Endothelial cell of umbilical vein (primary cell): ENCODE results near the gene CNKSR3. TPM values are rescaled to one million over a fixed set of nuclear protein-coding genes. Genes with fewer than 3 reads are reported as not detected.

Experiments
- BruUV-seq: library from RNA; stranded (reverse); fragments of 400-500 nt; replicated peaks from 2 replicates; lab custom pipeline; 2021; lab: Mats Ljungman, UMichigan
- CTCF ChIA-PET: fragments of 300-600, 350-600 bp; sonication (Branson Sonifier 250); formaldehyde crosslinking; loops from one replicate; lab custom pipeline; 2021; ENCODE audit warnings: antibody characterized with exemption, inconsistent platforms; lab: Charles Lee
- POLR2A ChIA-PET: fragments of 300-600, 350-600 bp; sonication (Branson Sonifier 250); formaldehyde crosslinking; loops from one replicate; lab custom pipeline; 2021; ENCODE audit warnings: antibody characterized with exemption, inconsistent platforms; lab: Charles Lee
- DNase-seq: peaks from one replicate; pipeline ENCODE4 v3.0.0-alpha.2; 2011; ENCODE audit warnings: low read depth, low spot score
- FAIRE-seq: peaks from 2 replicates; lab custom pipeline; 2011; peaks lifted over from hg19 to GRCh38; lab: Jason Lieb, UNC
- H2AFZ ChIP-seq: 2 replicates; pipeline ENCODE4 v1.6.0; 2012; ENCODE audit warnings: low read depth, low read length, control low read depth, inconsistent platforms
- H3K27ac ChIP-seq: 2 replicates; pipeline ENCODE4 v1.5.1; 2011; ENCODE audit warnings: low read depth, mild to moderate bottlenecking, control low read depth, low read length, moderate library complexity; ENCODE audit not compliant: insufficient read depth
- H3K27me3 ChIP-seq, 2 experiments: 2 replicates each; pipeline versions ENCODE4 v1.6.0 to v1.6.1; 2011; ENCODE audit warnings: low read length in 2 of 2, mixed read lengths in 1 of 2; ENCODE audit not compliant: control insufficient read depth in 2 of 2, insufficient read depth in 2 of 2
- H3K36me3 ChIP-seq, 2 experiments: 2 replicates in 1 of 2; 3 replicates in 1 of 2; pipeline ENCODE4 v1.5.1; 2011; ENCODE audit warnings: low read length in 2 of 2, mild to moderate bottlenecking in 1 of 2, moderate library complexity in 1 of 2; ENCODE audit not compliant: control insufficient read depth in 2 of 2, insufficient read depth in 2 of 2; ENCODE audit errors: extremely low read depth in 1 of 2
- H3K4me1 ChIP-seq: 3 replicates; pipeline ENCODE4 v1.5.1; 2011; ENCODE audit warnings: mild to moderate bottlenecking, low read length; ENCODE audit not compliant: control insufficient read depth, insufficient read depth; ENCODE audit errors: extremely low read depth
- H3K4me2 ChIP-seq: 2 replicates; pipeline ENCODE4 v1.6.1; 2011; ENCODE audit warnings: low read length, control low read depth, mixed read lengths; ENCODE audit not compliant: insufficient read depth
- H3K4me3 ChIP-seq, 3 experiments: fragments of 200-600 bp in 1 of 3; sonication (generic), shearing (Covaris generic) in 1 of 3; replicated peaks in 1 of 3; 2 replicates each; pipeline ENCODE4 v1.5.1; 2011 to 2016; ENCODE audit warnings: control low read depth in 3 of 3, low read length in 3 of 3, mild to moderate bottlenecking in 2 of 3, inconsistent platforms in 1 of 3, low read depth in 1 of 3, moderate library complexity in 1 of 3; ENCODE audit not compliant: insufficient read depth in 1 of 3
- H3K79me2 ChIP-seq: 2 replicates; pipeline ENCODE4 v1.6.0; 2012; ENCODE audit warnings: low read length, inconsistent platforms; ENCODE audit not compliant: control insufficient read depth, insufficient read depth
- H3K9ac ChIP-seq: replicated peaks from 2 replicates; pipeline ENCODE3; 2011; ENCODE audit warnings: low read length, control low read depth; ENCODE audit not compliant: insufficient read depth; ENCODE audit errors: extremely low read depth
- H3K9me1 ChIP-seq: replicated peaks from 3 replicates; pipeline ENCODE4 v1.6.0; 2011; ENCODE audit warnings: mild to moderate bottlenecking, low read length; ENCODE audit not compliant: control insufficient read depth, insufficient read depth; ENCODE audit errors: extremely low read depth
- H3K9me3 ChIP-seq: replicated peaks from 2 replicates; pipeline ENCODE4 v1.5.1; 2012; ENCODE audit warnings: low read length, inconsistent platforms; ENCODE audit not compliant: control insufficient read depth, insufficient read depth
- H4K20me1 ChIP-seq: replicated peaks from 2 replicates; pipeline ENCODE3; 2011; ENCODE audit warnings: mild to moderate bottlenecking, low read length; ENCODE audit not compliant: control insufficient read depth, insufficient read depth; ENCODE audit errors: extremely low read depth
- CTCF ChIP-seq, 2 donors: IDR thresholded peaks; 1 replicate in 1 of 2; 2 replicates in 1 of 2; pipeline ENCODE4 v1.5.1; 2011; ENCODE audit warnings: low read length in 2 of 2, mild to moderate bottlenecking in 2 of 2, moderate library complexity in 2 of 2, control low read depth in 1 of 2, inconsistent platforms in 1 of 2, low read depth in 1 of 2; ENCODE audit not compliant: insufficient read depth in 1 of 2; ENCODE audit errors: extremely low read depth in 1 of 2
- EZH2 ChIP-seq: IDR thresholded peaks from 2 replicates; pipeline ENCODE4 v1.6.1; 2012; ENCODE audit warnings: borderline replicate concordance, low read depth, mild to moderate bottlenecking, moderate library complexity, low read length, inconsistent platforms; ENCODE audit not compliant: severe bottlenecking
- FOS ChIP-seq: IDR thresholded peaks from 2 replicates; pipeline ENCODE4 v1.6.1; 2011; ENCODE audit warnings: mild to moderate bottlenecking, low read length, moderate library complexity, borderline replicate concordance; ENCODE audit not compliant: insufficient read depth
- GATA2 ChIP-seq: IDR thresholded peaks from 2 replicates; pipeline ENCODE4 v1.7.0; 2011; ENCODE audit warnings: low read depth, mild to moderate bottlenecking, moderate library complexity, mixed read lengths, low read length; ENCODE audit not compliant: insufficient read length, insufficient read depth
- JUN ChIP-seq: IDR thresholded peaks from 2 replicates; pipeline ENCODE4 v1.6.1; 2011; ENCODE audit warnings: borderline replicate concordance, low read depth; ENCODE audit not compliant: insufficient read length, insufficient read depth
- MAX ChIP-seq: IDR thresholded peaks from 2 replicates; pipeline ENCODE4 v1.6.1; 2011; ENCODE audit not compliant: insufficient read depth, insufficient read length
- MYC ChIP-seq: IDR thresholded peaks from one replicate; pipeline ENCODE4 v1.6.1; 2011; ENCODE audit warnings: mild to moderate bottlenecking, low read depth, low read length
- POLR2A ChIP-seq: IDR thresholded peaks from 2 replicates; pipeline ENCODE4 v1.6.1; 2012; ENCODE audit warnings: low read depth, mild to moderate bottlenecking, control low read depth, low read length
- POLR2AphosphoS5 ChIP-seq: IDR thresholded peaks from 2 replicates; pipeline ENCODE4 v1.6.1; 2012; ENCODE audit warnings: low read depth, mild to moderate bottlenecking, control low read depth, low read length, moderate library complexity; ENCODE audit not compliant: insufficient read depth
- dilution Hi-C: fragments of 300-500 bp; cut with MboI; formaldehyde crosslinking; loops from one replicate; pipeline ENCODE4 v1.15.0; 2019; ENCODE audit warnings: low sequenced_read_pairs; ENCODE audit not compliant: extremely low pct_ligation_motif_present
- intact Hi-C: fragments of 100-400 bp; cut with micrococcal nuclease; formaldehyde crosslinking; loops from one replicate; pipeline ENCODE4 v1.10.0; 2022
- polyA plus RNA-seq, 4 experiments: library from polyadenylated mRNA; depleted of rRNA in 3 of 4; stranded (reverse) in 3 of 4; unstranded in 1 of 4; fragments of >200 nt; gene quantifications; 2 replicates each; pipeline versions ENCODE4 v1.2.1 to v1.2.3, GENCODE V29; 2011 to 2012; ENCODE audit warnings: missing spikeins in 1 of 4
- total RNA-seq: library from RNA; stranded (reverse); gene quantifications from 2 replicates; pipeline ENCODE4 v1.2.3, GENCODE V29; 2021

The CNKSR3 gene
- total and polyA plus RNA-seq, 2 donors (not counting 3 experiments of a cell fraction or from before 2014, with no cell fraction given): 2.3 to 15.6 TPM

GRCh38 chr6:154359161-154359574 lies 151.3 kb downstream of the CNKSR3 start:
- H4K20me1 ChIP-seq: no peaks in the 10 kb centered on the region
- H3K9ac ChIP-seq: no peak overlapping the region
- ChIA-PET POLR2A (no interaction called here), CTCF (no interaction called here)
- intact Hi-C loops: no loop called here
- TF ChIP-seq CTCF (IDR thresholded peaks at IDR 0.05; ENCODE audit: extremely low read depth in 1 of 2, insufficient read depth in 1 of 2, low read depth in 1 of 2, low read length in 2 of 2) (no peak), MAX (no peak), POLR2A (no peak), FOS (no peak), JUN (no peak), POLR2AphosphoS5 (no peak), GATA2 (no peak), EZH2 (no peak), MYC (no peak)
- H3K36me3 ChIP-seq: no peaks in the 10 kb centered on the region
- no peak overlapping the region for H3K27ac ChIP-seq
- H3K4me2 ChIP-seq: no peak overlapping the region
- FAIRE-seq (no peak), DNase-seq (no peak)
- no peaks in the 10 kb centered on the region for H3K4me1 ChIP-seq
- H2AFZ ChIP-seq: no peak overlapping the region
- dilution Hi-C loops: no loop called here
- H3K9me3 ChIP-seq: no peaks in the 10 kb centered on the region
- H3K4me3 ChIP-seq: no peak overlapping the region
- no peaks in the 10 kb centered on the region for H3K9me1 ChIP-seq
- no peaks in the 10 kb centered on the region for H3K27me3 ChIP-seq
- no TSS peak for BruUV-seq
- no peaks in the 10 kb centered on the region for H3K79me2 ChIP-seq
